ENCODE data around the gene AP1S1.

Gene AP1S1

GRCh38 chr7:101154693-101155102 is 422 bp downstream of the AP1S1 start:
- Histone ChIP-seq H3K4me2 (ENCODE audit: insufficient read depth, low read length) (peak overlapping the region; percentile 86), H3K4me1 (ENCODE audit: insufficient read depth, low read length) (peaks cover 17% of the 10 kb centered on the region), H3K4me3 (ENCODE audit: low read depth in 1 of 2, low read length in 2 of 2) (peak overlapping the region; percentile 48 to 63; a peak in 3 of 4 replicates), H3K36me3 (ENCODE audit: insufficient read depth, low read length) (peaks cover 25% of the 10 kb centered on the region), H3K27me3 (ENCODE audit: insufficient read depth, low read length, poor library complexity) (no peaks in the 10 kb centered on the region), H4K20me1 (ENCODE audit: insufficient read depth, low read length) (no peaks in the 10 kb centered on the region), H2AFZ (ENCODE audit: low read depth, low read length) (peak overlapping the region; percentile 62), H3K79me2 (ENCODE audit: insufficient read depth, low read length) (peaks cover 14% of the 10 kb centered on the region), H3K9me3 (ENCODE audit: insufficient read depth, low read length, severe bottlenecking) (no peaks in the 10 kb centered on the region), H3K9ac (ENCODE audit: low read depth, low read length) (peak overlapping the region; percentile 78), H3K27ac (ENCODE audit: low read length) (peak overlapping the region; percentile 64)
- TF ChIP-seq CTCF (IDR thresholded peaks at IDR 0.05; ENCODE audit: borderline replicate concordance, extremely low read depth, low read length, poor library complexity, severe bottlenecking) (no peak), EZH2 (IDR thresholded peaks at IDR 0.05; ENCODE audit: borderline replicate concordance, low read depth, low read length, severe bottlenecking) (no peak)
- ATAC-seq (ENCODE audit: insufficient read depth, low read depth) (peak; percentile 48), DNase-seq (no peak)

- ATAC-seq (ENCODE audit: insufficient read depth, low read depth) = no peak
- peak overlapping the region; percentile 64 for H3K27ac ChIP-seq (ENCODE audit: low read length)
- H3K4me1 ChIP-seq (ENCODE audit: insufficient read depth, low read length) = peaks cover 17% of the 10 kb centered on the region
Observed at GRCh38 chr7:101155303-101155702, 1.0 kb downstream of the AP1S1 start.

GRCh38 chr7:101156277-101156676 is 2.0 kb downstream of the AP1S1 start:
- Histone ChIP-seq H3K27me3 (ENCODE audit: insufficient read depth, low read length, poor library complexity) (no peaks in the 10 kb centered on the region), H4K20me1 (ENCODE audit: insufficient read depth, low read length) (no peaks in the 10 kb centered on the region), H3K4me2 (ENCODE audit: insufficient read depth, low read length) (no peak overlapping the region), H3K4me3 (ENCODE audit: low read depth in 1 of 2, low read length in 2 of 2) (no peak overlapping the region), H3K4me1 (ENCODE audit: insufficient read depth, low read length) (peaks cover 17% of the 10 kb centered on the region), H3K9me3 (ENCODE audit: insufficient read depth, low read length, severe bottlenecking) (no peaks in the 10 kb centered on the region), H2AFZ (ENCODE audit: low read depth, low read length) (no peak overlapping the region), H3K9ac (ENCODE audit: low read depth, low read length) (no peak overlapping the region), H3K27ac (ENCODE audit: low read length) (no peak overlapping the region), H3K79me2 (ENCODE audit: insufficient read depth, low read length) (peaks cover 14% of the 10 kb centered on the region), H3K36me3 (ENCODE audit: insufficient read depth, low read length) (peaks cover 32% of the 10 kb centered on the region)
- TF ChIP-seq CTCF (IDR thresholded peaks at IDR 0.05; ENCODE audit: borderline replicate concordance, extremely low read depth, low read length, poor library complexity, severe bottlenecking) (peak; percentile 26), EZH2 (IDR thresholded peaks at IDR 0.05; ENCODE audit: borderline replicate concordance, low read depth, low read length, severe bottlenecking) (no peak)
- ATAC-seq (ENCODE audit: insufficient read depth, low read depth) = no peak
- no peak for DNase-seq

More at GRCh38 chr7:101155303-101155702, 1.0 kb downstream of the AP1S1 start:
- Histone ChIP-seq H3K36me3 (ENCODE audit: insufficient read depth, low read length) (peaks cover 31% of the 10 kb centered on the region), H3K79me2 (ENCODE audit: insufficient read depth, low read length) (peaks cover 14% of the 10 kb centered on the region), H3K27me3 (ENCODE audit: insufficient read depth, low read length, poor library complexity) (no peaks in the 10 kb centered on the region), H3K9ac (ENCODE audit: low read depth, low read length) (peak overlapping the region; percentile 78), H2AFZ (ENCODE audit: low read depth, low read length) (peak overlapping the region; percentile 62; the same call in 1 of the 2 replicates), H3K4me2 (ENCODE audit: insufficient read depth, low read length) (peak overlapping the region; percentile 86), H3K4me3 (ENCODE audit: low read depth in 1 of 2, low read length in 2 of 2) (peak overlapping the region; percentile 48 to 63; a peak in 3 of 4 replicates), H3K9me3 (ENCODE audit: insufficient read depth, low read length, severe bottlenecking) (no peaks in the 10 kb centered on the region), H4K20me1 (ENCODE audit: insufficient read depth, low read length) (no peaks in the 10 kb centered on the region)
- TF ChIP-seq EZH2 (IDR thresholded peaks at IDR 0.05; ENCODE audit: borderline replicate concordance, low read depth, low read length, severe bottlenecking) = no peak
- no peak for TF ChIP-seq CTCF (IDR thresholded peaks at IDR 0.05; ENCODE audit: borderline replicate concordance, extremely low read depth, low read length, poor library complexity, severe bottlenecking)
- no peak for DNase-seq
